Gastrocnemius medialis (tissue), 4 donors: ENCODE measurements around the gene CELF4. TPM values are rescaled to one million over a fixed set of nuclear protein-coding genes. Genes with fewer than 3 reads are reported as not detected.

Source experiments
- ATAC-seq, 2 donors: fragments of 150-250 bp; one replicate each; pipeline ENCODE4 v1.9.1; 2016
- DNase-seq, 2 donors: peaks; one replicate each; pipeline ENCODE4 v3.0.0-alpha.2; 2019
- H3K27ac ChIP-seq, 4 donors: fragments of 200-600 bp; sonication (generic); 1 replicate in 1 of 4; 2 replicates in 3 of 4; pipeline ENCODE4 v1.5.1; 2016 to 2018; ENCODE audit warnings: mild to moderate bottlenecking in 2 of 4, moderate library complexity in 1 of 4
- H3K27me3 ChIP-seq, 3 donors: fragments of 200-600 bp; sonication (generic) in 2 of 3; 1 replicate in 1 of 3; 2 replicates in 2 of 3; pipeline versions ENCODE4 v1.5.1 to v1.6.0; 2016 to 2019; ENCODE audit warnings: mild to moderate bottlenecking in 1 of 3, moderate library complexity in 1 of 3
- H3K36me3 ChIP-seq, 2 donors: fragments of 200-600 bp; sonication (generic) in 1 of 2; one replicate each; pipeline ENCODE4 v1.5.1; 2017 to 2018
- H3K4me1 ChIP-seq, 2 donors: fragments of 200-600 bp; sonication (generic) in 1 of 2; one replicate each; pipeline ENCODE4 v1.5.1; 2016 to 2017; ENCODE audit warnings: mild to moderate bottlenecking in 2 of 2
- H3K4me3 ChIP-seq, 4 donors: fragments of 200-600 bp; sonication (generic) in 3 of 4; 1 replicate in 1 of 4; 2 replicates in 3 of 4; pipeline ENCODE4 v1.5.1; 2016 to 2019; ENCODE audit warnings: mild to moderate bottlenecking in 2 of 4
- H3K9me3 ChIP-seq, 3 donors: fragments of 200-600 bp; sonication (generic) in 2 of 3; 1 replicate in 1 of 3; 2 replicates in 2 of 3; pipeline ENCODE4 v1.5.1; 2016 to 2019
- CTCF ChIP-seq, 5 experiments: fragments of 450-650 bp in 3 of 5; fragments of 200-600 bp in 2 of 5; sonication (generic) in 2 of 5; IDR thresholded peaks in 4 of 5; conservative IDR thresholded peaks in 1 of 5; 1 replicate in 4 of 5; 2 replicates in 1 of 5; pipeline ENCODE4 v1.5.1; 2016 to 2019; ENCODE audit warnings: antibody characterized with exemption in 5 of 5, mild to moderate bottlenecking in 3 of 5, moderate library complexity in 3 of 5
- POLR2A ChIP-seq, 2 donors: fragments of 450-650 bp; IDR thresholded peaks; one replicate each; pipeline ENCODE4 v1.6.1; 2017; ENCODE audit warnings: antibody characterized with exemption in 2 of 2, mild to moderate bottlenecking in 2 of 2, moderate library complexity in 2 of 2
- in situ Hi-C, 4 donors: fragments of 200-750 bp; cut with MboI; loops; one replicate each; pipeline versions ENCODE4 v1.15.0 to v1.8.0; 2017; ENCODE audit warnings: low sequenced_read_pairs in 4 of 4
- intact Hi-C: fragments of 100-400 bp; cut with DNase I; formaldehyde crosslinking; loops from one replicate; pipeline ENCODE4 v1.15.1; 2023; ENCODE audit warnings: low total_unique reads
- total RNA-seq, 4 donors: library from RNA; depleted of rRNA; stranded (reverse); fragments of >200 nt; gene quantifications; one replicate each; pipeline versions ENCODE4 v1.1.0 to v1.2.3, GENCODE V29; 2016

The CELF4 gene
- total RNA-seq, 4 donors from 2014 or later: not detected

GRCh38 chr18:37429791-37430190, 135.8 kb downstream of the CELF4 start:
- Histone ChIP-seq H3K4me1 (no peaks in the 10 kb centered on the region), H3K4me3 (no peak overlapping the region), H3K27ac (no peak overlapping the region), H3K36me3 (no peaks in the 10 kb centered on the region), H3K27me3 (no peaks in the 10 kb centered on the region), H3K9me3 (no peaks in the 10 kb centered on the region)
- intact Hi-C loops (no loop called here), in situ Hi-C loops (no loop called here)
- no peak for DNase-seq
- TF ChIP-seq CTCF (IDR thresholded peaks at IDR 0.05 in 4 of 5, conservative IDR thresholded peaks at IDR 0.05 in 1 of 5): no peak
- TF ChIP-seq POLR2A (IDR thresholded peaks at IDR 0.05): no peak
- ATAC-seq: no peak

- Histone ChIP-seq H3K36me3 (no peaks in the 10 kb centered on the region), H3K9me3 (no peaks in the 10 kb centered on the region), H3K27me3 (no peaks in the 10 kb centered on the region), H3K4me3 (no peak overlapping the region), H3K4me1 (no peaks in the 10 kb centered on the region), H3K27ac (no peak overlapping the region)
- ATAC-seq: no peak
- intact Hi-C loops (no loop called here), in situ Hi-C loops (no loop called here)
- TF ChIP-seq CTCF (IDR thresholded peaks at IDR 0.05 in 4 of 5, conservative IDR thresholded peaks at IDR 0.05 in 1 of 5) (no peak), POLR2A (IDR thresholded peaks at IDR 0.05) (no peak)
- DNase-seq: no peak
These were observed 137.2 kb downstream of the CELF4 start for GRCh38 chr18:37428288-37428974.

GRCh38 chr18:37426586-37426985, 139.0 kb downstream of the CELF4 start:
- intact Hi-C loops (no loop called here), in situ Hi-C loops (no loop called here)
- Histone ChIP-seq H3K27me3 (no peaks in the 10 kb centered on the region), H3K36me3 (no peaks in the 10 kb centered on the region), H3K4me1 (no peaks in the 10 kb centered on the region), H3K4me3 (no peak overlapping the region), H3K27ac (no peak overlapping the region), H3K9me3 (no peaks in the 10 kb centered on the region)
- ATAC-seq: no peak
- DNase-seq: no peak
- TF ChIP-seq POLR2A (IDR thresholded peaks at IDR 0.05) (no peak), CTCF (IDR thresholded peaks at IDR 0.05 in 4 of 5, conservative IDR thresholded peaks at IDR 0.05 in 1 of 5) (no peak)

- Histone ChIP-seq H3K4me3 (no peak overlapping the region), H3K36me3 (no peaks in the 10 kb centered on the region), H3K4me1 (no peaks in the 10 kb centered on the region), H3K9me3 (no peaks in the 10 kb centered on the region), H3K27me3 (no peaks in the 10 kb centered on the region), H3K27ac (no peak overlapping the region)
- in situ Hi-C loops: no loop called here
- no peak for TF ChIP-seq CTCF (IDR thresholded peaks at IDR 0.05 in 4 of 5, conservative IDR thresholded peaks at IDR 0.05 in 1 of 5)
- no peak for TF ChIP-seq POLR2A (IDR thresholded peaks at IDR 0.05)
- DNase-seq: no peak
- no peak for ATAC-seq
- intact Hi-C loops: no loop called here
These were observed 140.4 kb downstream of the CELF4 start for GRCh38 chr18:37425222-37425621.

- intact Hi-C loops: no loop called here
- in situ Hi-C loops: no loop called here
- Histone ChIP-seq H3K36me3 (no peaks in the 10 kb centered on the region), H3K9me3 (no peaks in the 10 kb centered on the region), H3K4me3 (no peak overlapping the region), H3K4me1 (no peaks in the 10 kb centered on the region), H3K27ac (no peak overlapping the region), H3K27me3 (no peaks in the 10 kb centered on the region)
- no peak for TF ChIP-seq POLR2A (IDR thresholded peaks at IDR 0.05)
- TF ChIP-seq CTCF (IDR thresholded peaks at IDR 0.05 in 4 of 5, conservative IDR thresholded peaks at IDR 0.05 in 1 of 5): no peak
- ATAC-seq (no peak), DNase-seq (no peak)
These were observed 141.1 kb downstream of the CELF4 start for GRCh38 chr18:37424507-37424906.
